Mesendoderm (in vitro differentiated cells): ENCODE results near the gene PCYT2.
A peak's percentile ranks its signal among the peaks of the same experiment; 100 is the strongest.

ENCODE experiments used
- DNase-seq: peaks from one replicate; pipeline ENCODE4 v3.0.0; 2013
- H2AK5ac ChIP-seq: 2 replicates; pipeline ENCODE4 v1.6.1; 2013; ENCODE audit warnings: low read length, inconsistent platforms
- H2BK120ac ChIP-seq: 2 replicates; pipeline ENCODE4 v1.6.1; 2013; ENCODE audit warnings: low read depth, mild to moderate bottlenecking, low read length, moderate library complexity, mixed read lengths
- H2BK15ac ChIP-seq: replicated peaks from 2 replicates; pipeline ENCODE4 v1.6.1; 2013; ENCODE audit warnings: low read depth, mild to moderate bottlenecking, moderate library complexity
- H2BK5ac ChIP-seq: 2 replicates; pipeline ENCODE4 v1.6.1; 2013; ENCODE audit warnings: low read length, inconsistent platforms
- H3K18ac ChIP-seq: 2 replicates; pipeline ENCODE4 v1.6.1; 2013; ENCODE audit warnings: mild to moderate bottlenecking, low read length, mixed read lengths
- H3K23ac ChIP-seq: one replicate; pipeline ENCODE4 v1.6.1; 2013; ENCODE audit warnings: low read length
- H3K27ac ChIP-seq: 2 replicates; pipeline ENCODE4 v1.5.1; 2013; ENCODE audit warnings: low read depth, mild to moderate bottlenecking, inconsistent platforms, low read length, moderate library complexity
- H3K27me3 ChIP-seq: 2 replicates; pipeline ENCODE4 v1.6.1; 2013; ENCODE audit warnings: low read length, control low read depth, mild to moderate bottlenecking, inconsistent platforms; ENCODE audit not compliant: insufficient read depth, poor library complexity
- H3K36me3 ChIP-seq: 2 replicates; pipeline ENCODE4 v1.6.1; 2013; ENCODE audit warnings: low read length, inconsistent platforms; ENCODE audit not compliant: control insufficient read depth, insufficient read depth
- H3K4ac ChIP-seq: one replicate; pipeline ENCODE4 v1.6.1; 2013; ENCODE audit warnings: low read depth, mild to moderate bottlenecking, low read length, moderate library complexity
- H3K4me1 ChIP-seq: 2 replicates; pipeline ENCODE4 v1.6.1; 2013; ENCODE audit warnings: low read depth, low read length, inconsistent platforms; ENCODE audit not compliant: control insufficient read depth
- H3K4me2 ChIP-seq: 2 replicates; pipeline ENCODE4 v1.6.1; 2013; ENCODE audit warnings: low read length
- H3K4me3 ChIP-seq: 2 replicates; pipeline ENCODE4 v1.5.1; 2013; ENCODE audit warnings: mild to moderate bottlenecking, low read length
- H3K56ac ChIP-seq: one replicate; pipeline ENCODE4 v1.6.1; 2013; ENCODE audit warnings: low read length
- H3K79me1 ChIP-seq: 2 replicates; pipeline ENCODE4 v1.6.1; 2013; ENCODE audit warnings: low read length, inconsistent platforms
- H3K79me2 ChIP-seq: 2 replicates; pipeline ENCODE4 v1.6.1; 2013; ENCODE audit warnings: mild to moderate bottlenecking, low read length; ENCODE audit not compliant: control insufficient read depth, insufficient read depth
- H3K9ac ChIP-seq: 2 replicates; pipeline ENCODE4 v1.6.1; 2013; ENCODE audit warnings: low read length, inconsistent platforms
- H4K5ac ChIP-seq: one replicate; pipeline ENCODE4 v1.6.1; 2013; ENCODE audit warnings: low read length
- H4K8ac ChIP-seq: one replicate; pipeline ENCODE4 v1.6.1; 2013; ENCODE audit warnings: low read depth, mild to moderate bottlenecking, control low read depth, low read length, moderate library complexity
- WGBS: extraction: QIAGEN DNeasy Blood & Tissue Kit; methylation state at CpG from one replicate; pipeline ENCODE4 v1.1.7; 2013; ENCODE audit warnings: low lambda C conversion rate, missing lambda C conversion rate; ENCODE audit not compliant: insufficient coverage; ENCODE audit errors: extremely low coverage; 5-methylcytosine and 5-hydroxymethylcytosine counted together

The PCYT2 gene

GRCh38 chr17:81906476-81907218 is 4.6 kb downstream of the PCYT2 start:
- H2BK5ac ChIP-seq, result no peak overlapping the region
- H3K79me2 ChIP-seq, result peaks cover 2% of the 10 kb centered on the region
- no peak overlapping the region for H3K27ac ChIP-seq
- H3K23ac ChIP-seq, result no peak overlapping the region
- no peak overlapping the region for H2AK5ac ChIP-seq
- H3K9ac ChIP-seq, result no peak overlapping the region
- peaks cover 3% of the 10 kb centered on the region for H3K79me1 ChIP-seq
- no CpG with 5 or more reads among the region's 15 CpGs for WGBS
- H3K4me3 ChIP-seq, result no peak overlapping the region
- no peak overlapping the region for H4K5ac ChIP-seq
- H2BK15ac ChIP-seq, result no peak overlapping the region
- no peaks in the 10 kb centered on the region for H3K36me3 ChIP-seq
- peak; percentile 47 for DNase-seq
- H3K4ac ChIP-seq, result no peak overlapping the region
- no peaks in the 10 kb centered on the region for H3K27me3 ChIP-seq
- H4K8ac ChIP-seq, result no peak overlapping the region
- no peak overlapping the region for H3K18ac ChIP-seq
- H3K4me2 ChIP-seq, result no peak overlapping the region
- H2BK120ac ChIP-seq, result no peak overlapping the region
- no peak overlapping the region for H3K56ac ChIP-seq
- peaks cover 3% of the 10 kb centered on the region for H3K4me1 ChIP-seq

DNA sequence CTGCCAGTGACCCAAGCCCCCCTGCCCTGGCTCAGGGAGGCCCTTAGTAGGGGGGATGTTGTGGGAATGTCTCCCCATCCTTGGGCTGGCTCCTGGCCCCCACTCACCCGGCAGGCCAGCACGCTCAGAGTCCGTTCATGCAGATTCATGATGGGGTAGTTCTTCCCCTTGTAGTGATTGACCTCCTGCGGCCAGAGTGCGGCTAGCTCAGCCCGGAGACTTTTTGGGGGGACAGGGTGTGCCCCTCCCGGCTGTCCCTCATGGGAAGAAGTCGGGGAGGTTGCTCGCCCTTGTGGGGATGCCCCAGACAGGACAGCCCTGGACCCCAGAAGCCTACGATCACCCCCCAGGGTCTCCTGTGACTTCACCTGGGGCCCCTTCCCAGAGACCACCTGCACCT is 5.2 kb downstream of the PCYT2 start:
- DNase-seq, result no peak
- no peaks in the 10 kb centered on the region for H3K36me3 ChIP-seq
- peaks cover 3% of the 10 kb centered on the region for H3K79me1 ChIP-seq
- no peak overlapping the region for H3K4ac ChIP-seq
- H3K27me3 ChIP-seq, result no peaks in the 10 kb centered on the region
- H4K8ac ChIP-seq, result no peak overlapping the region
- WGBS, result no CpG with 5 or more reads among the region's 10 CpGs
- H3K4me2 ChIP-seq, result no peak overlapping the region
- H3K18ac ChIP-seq, result no peak overlapping the region
- no peak overlapping the region for H2AK5ac ChIP-seq
- H2BK120ac ChIP-seq, result no peak overlapping the region
- H3K79me2 ChIP-seq, result peaks cover 2% of the 10 kb centered on the region
- H2BK15ac ChIP-seq, result no peak overlapping the region
- H3K4me1 ChIP-seq, result peaks cover 3% of the 10 kb centered on the region
- no peak overlapping the region for H3K27ac ChIP-seq
- no peak overlapping the region for H3K56ac ChIP-seq
- no peak overlapping the region for H3K9ac ChIP-seq
- no peak overlapping the region for H2BK5ac ChIP-seq
- no peak overlapping the region for H3K4me3 ChIP-seq
- H3K23ac ChIP-seq, result no peak overlapping the region
- no peak overlapping the region for H4K5ac ChIP-seq

DNA sequence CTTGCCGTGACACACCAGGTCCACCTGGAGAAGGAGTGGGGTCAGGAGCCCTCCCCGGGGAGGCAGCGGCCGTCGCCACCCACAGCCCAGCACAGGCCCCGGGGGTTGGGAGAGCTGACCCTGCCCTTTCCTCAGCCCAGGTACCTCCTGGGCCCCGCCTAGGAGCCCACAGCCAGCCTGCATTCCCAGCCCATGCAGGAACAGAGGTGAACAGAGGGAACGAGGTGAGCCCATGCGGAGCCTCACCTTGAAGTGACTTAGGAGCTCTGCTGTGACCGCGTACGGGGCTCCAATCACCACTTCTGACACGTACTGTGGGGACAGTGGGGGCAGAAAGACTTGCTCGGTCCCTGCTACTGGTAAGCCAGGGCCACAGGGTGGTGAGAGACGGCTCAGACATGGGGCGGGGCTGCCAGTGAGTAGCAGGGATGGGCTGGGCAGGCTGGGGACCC is 5.7 kb downstream of the PCYT2 start:
- no peak overlapping the region for H3K4ac ChIP-seq
- peaks cover 2% of the 10 kb centered on the region for H3K79me2 ChIP-seq
- no peak overlapping the region for H2AK5ac ChIP-seq
- H3K27me3 ChIP-seq, result no peaks in the 10 kb centered on the region
- no peak overlapping the region for H3K4me2 ChIP-seq
- no peak overlapping the region for H3K23ac ChIP-seq
- no CpG with 5 or more reads among the region's 16 CpGs for WGBS
- DNase-seq, result no peak
- H4K5ac ChIP-seq, result no peak overlapping the region
- H2BK120ac ChIP-seq, result no peak overlapping the region
- no peak overlapping the region for H3K9ac ChIP-seq
- no peak overlapping the region for H2BK5ac ChIP-seq
- H2BK15ac ChIP-seq, result no peak overlapping the region
- peaks cover 3% of the 10 kb centered on the region for H3K4me1 ChIP-seq
- H3K27ac ChIP-seq, result no peak overlapping the region
- H4K8ac ChIP-seq, result no peak overlapping the region
- H3K56ac ChIP-seq, result no peak overlapping the region
- no peak overlapping the region for H3K18ac ChIP-seq
- H3K36me3 ChIP-seq, result no peaks in the 10 kb centered on the region
- H3K4me3 ChIP-seq, result no peak overlapping the region
- H3K79me1 ChIP-seq, result peaks cover 3% of the 10 kb centered on the region

DNA sequence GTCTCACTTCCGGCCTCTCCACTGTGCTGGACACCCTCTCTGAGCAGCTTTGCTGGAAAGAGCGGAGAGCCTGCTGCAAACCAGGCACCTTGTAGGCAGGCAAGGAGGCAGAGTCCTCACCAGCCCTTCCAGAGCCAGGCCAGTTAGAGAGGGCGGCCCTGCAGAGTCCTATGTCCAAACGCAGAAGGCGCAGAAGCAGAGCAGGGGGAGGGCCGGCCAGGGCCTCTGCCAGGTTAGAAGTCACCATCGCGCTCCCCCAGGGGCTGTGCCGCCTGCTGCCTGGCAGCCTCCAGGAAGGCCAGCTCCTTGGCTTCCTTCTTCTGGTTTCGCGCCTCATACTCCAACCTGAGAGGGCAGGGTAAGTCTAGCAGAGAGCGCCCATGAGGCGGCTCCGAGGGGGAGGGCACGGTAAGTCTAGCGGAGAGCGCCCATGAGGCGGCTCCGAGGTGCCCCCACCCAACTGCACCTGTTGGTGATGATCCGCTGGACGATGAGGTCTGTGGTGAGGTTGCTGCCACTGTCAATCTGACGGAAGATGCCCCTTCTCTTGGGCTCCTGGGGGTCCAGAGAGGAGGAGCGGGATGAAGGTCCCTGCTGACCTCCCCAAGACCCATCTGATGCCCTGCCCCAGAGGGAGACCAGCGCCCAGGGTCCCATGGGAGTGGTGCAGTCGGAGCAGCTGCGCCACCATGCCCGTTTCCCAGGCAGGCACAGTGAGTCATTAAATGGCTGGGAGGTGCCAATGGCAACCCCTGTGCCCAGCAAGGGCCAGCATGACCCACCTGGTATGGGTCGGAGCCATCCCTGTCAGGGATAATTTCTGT is 6.4 kb downstream of the PCYT2 start:
- Histone ChIP-seq H3K4ac (no peak overlapping the region), H4K8ac (no peak overlapping the region), H3K56ac (no peak overlapping the region), H3K27me3 (no peaks in the 10 kb centered on the region), H3K23ac (no peak overlapping the region), H3K9ac (no peak overlapping the region), H3K79me2 (no peaks in the 10 kb centered on the region), H2BK15ac (no peak overlapping the region), H3K4me2 (no peak overlapping the region), H4K5ac (no peak overlapping the region), H2BK120ac (no peak overlapping the region), H3K4me1 (no peaks in the 10 kb centered on the region), H3K18ac (no peak overlapping the region), H3K27ac (no peak overlapping the region), H2BK5ac (no peak overlapping the region), H3K4me3 (no peak overlapping the region), H2AK5ac (no peak overlapping the region), H3K79me1 (no peaks in the 10 kb centered on the region), H3K36me3 (no peaks in the 10 kb centered on the region)
- no peak for DNase-seq
- WGBS, result no CpG with 5 or more reads among the region's 28 CpGs

- Histone ChIP-seq H2BK5ac (no peak overlapping the region), H2BK15ac (no peak overlapping the region), H3K79me1 (no peaks in the 10 kb centered on the region), H3K4ac (no peak overlapping the region), H3K36me3 (peaks cover 2% of the 10 kb centered on the region), H3K27ac (no peak overlapping the region), H4K5ac (no peak overlapping the region), H3K79me2 (no peaks in the 10 kb centered on the region), H3K23ac (no peak overlapping the region), H3K27me3 (no peaks in the 10 kb centered on the region), H3K9ac (no peak overlapping the region), H3K18ac (no peak overlapping the region), H3K4me2 (no peak overlapping the region), H3K56ac (no peak overlapping the region), H3K4me1 (no peaks in the 10 kb centered on the region), H2BK120ac (no peak overlapping the region), H4K8ac (no peak overlapping the region), H3K4me3 (no peak overlapping the region), H2AK5ac (no peak overlapping the region)
- no CpG with 5 or more reads among the region's 24 CpGs for WGBS
- DNase-seq, result no peak
These were observed 7.2 kb downstream of the PCYT2 start for GRCh38 chr17:81903896-81904599.
